HG02970 (cell line): Measurements from ENCODE around the gene ELFN1.

Experiments used
- ATAC-seq: cut with Tn5 transposase; IDR thresholded peaks from one replicate; pipeline ENCODE4 v1.9.1; 2021; ENCODE audit warnings: mild to moderate bottlenecking, moderate library complexity, moderate number of reproducible peaks; ENCODE audit not compliant: unreplicated experiment, low FRiP score

ELFN1 gene

GRCh38 chr7:1675036-1675671, 5.1 kb downstream of the ELFN1 start:
- ATAC-seq, result no peak

- ATAC-seq, result no peak
Measured at GRCh38 chr7:1675673-1676549, 5.8 kb downstream of the ELFN1 start.

DNA sequence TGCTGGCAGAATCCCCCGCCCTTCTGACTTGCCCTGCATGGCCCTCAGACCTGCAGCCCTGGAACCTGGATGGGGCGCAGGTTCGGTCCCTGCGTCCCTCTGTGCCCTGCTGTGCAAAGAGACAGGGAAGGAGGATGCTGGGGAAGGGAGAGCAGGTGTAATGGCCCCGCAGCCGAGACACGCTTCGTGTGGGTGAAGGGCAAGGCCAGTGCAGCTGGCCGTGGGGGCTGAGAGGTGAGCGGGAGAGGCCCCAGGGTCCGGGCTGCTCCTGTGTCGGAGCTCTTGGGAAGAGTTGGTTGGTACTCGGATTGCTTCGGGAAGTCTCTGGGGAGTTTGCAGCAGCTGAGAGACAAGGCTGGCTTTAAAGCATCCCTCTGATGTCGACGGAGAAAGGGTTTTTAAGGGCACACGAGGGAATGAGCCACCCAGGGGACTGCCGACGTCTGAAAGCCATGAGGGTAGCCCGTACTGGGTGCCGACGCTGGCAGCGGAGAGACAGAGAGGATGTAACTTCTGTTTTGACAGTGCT, 6.5 kb downstream of the ELFN1 start:
- no peak for ATAC-seq

DNA sequence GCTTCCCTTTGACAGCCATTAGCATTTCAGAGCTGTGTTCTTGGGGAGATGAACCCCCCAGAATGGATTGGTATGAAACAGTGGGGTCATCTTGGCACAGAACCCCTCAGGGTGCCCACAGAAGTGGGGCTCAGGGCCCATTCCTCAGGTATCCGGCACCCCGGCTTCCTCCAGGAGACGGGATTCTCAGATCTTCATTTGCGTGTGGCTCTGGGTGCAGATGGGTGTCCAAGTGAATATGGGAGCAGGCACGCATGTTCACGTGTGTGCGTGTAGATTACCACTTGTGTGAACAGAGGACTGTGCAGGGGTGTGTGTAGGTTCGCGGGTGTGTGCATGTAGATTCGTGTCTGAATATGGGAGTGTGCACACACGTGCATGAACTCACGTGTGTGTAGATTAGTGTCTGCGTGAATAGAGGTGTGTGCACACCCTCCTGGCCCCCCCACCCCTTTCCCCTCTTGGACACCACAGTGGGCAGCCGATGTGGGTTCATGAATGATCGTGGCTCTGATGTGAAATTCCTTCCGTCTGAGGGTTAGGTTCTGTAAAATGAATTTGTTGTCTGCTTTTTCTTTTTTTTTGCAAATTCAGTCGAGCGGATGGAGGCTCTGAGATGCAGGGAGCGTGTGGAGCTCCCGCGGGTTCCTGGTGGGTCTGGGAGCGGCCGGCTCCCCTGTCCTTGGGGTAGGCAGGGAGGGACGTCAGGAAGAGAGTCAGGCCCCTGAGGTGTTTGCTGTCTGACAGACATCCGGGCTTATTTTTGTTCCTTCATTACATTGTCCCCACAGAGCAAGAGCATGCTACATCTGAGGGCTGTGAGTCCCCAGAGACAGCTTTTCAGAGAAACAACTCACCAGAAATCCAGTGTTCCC, 7.4 kb downstream of the ELFN1 start:
- no peak for ATAC-seq

- no peak for ATAC-seq
Measured at GRCh38 chr7:1678081-1678543, 8.0 kb downstream of the ELFN1 start.

DNA sequence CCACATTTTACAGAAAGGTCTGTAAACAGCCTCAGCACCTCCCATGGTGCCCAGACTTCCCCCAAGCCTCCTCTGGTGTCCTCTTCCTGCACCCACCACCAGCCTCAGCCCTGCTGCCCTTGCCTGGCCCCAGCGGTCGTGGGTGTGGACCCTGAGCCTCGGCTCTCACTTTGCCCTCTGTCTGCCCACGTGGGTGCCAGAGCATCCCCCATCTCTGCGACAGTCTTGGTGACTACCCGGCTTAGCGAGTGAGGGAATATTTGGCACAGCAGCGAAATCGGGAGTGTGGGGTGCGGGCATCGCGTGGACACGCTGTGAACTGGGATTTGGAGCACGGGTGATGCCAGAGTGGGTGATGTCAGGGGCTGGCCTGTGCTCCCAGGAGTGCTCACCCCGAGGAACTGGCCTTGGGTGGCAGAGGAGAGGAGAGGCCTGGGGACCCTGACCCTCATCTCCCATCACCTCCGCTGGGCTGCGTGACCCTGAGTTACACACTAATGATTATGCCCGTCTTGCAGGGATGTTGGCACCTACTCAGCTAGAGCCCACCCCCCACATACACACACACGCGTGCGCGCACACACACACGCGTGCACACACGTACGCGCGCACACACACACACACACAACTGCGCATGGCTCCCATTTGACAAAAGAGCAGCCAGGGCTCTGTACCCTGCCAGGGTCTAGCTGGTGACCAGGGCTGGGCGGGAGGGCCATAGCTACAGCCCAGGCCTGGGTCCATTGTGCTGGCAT, 8.7 kb downstream of the ELFN1 start:
- ATAC-seq, result no peak

- ATAC-seq, result no peak
Measured at GRCh38 chr7:1679326-1679965, 9.4 kb downstream of the ELFN1 start.

DNA sequence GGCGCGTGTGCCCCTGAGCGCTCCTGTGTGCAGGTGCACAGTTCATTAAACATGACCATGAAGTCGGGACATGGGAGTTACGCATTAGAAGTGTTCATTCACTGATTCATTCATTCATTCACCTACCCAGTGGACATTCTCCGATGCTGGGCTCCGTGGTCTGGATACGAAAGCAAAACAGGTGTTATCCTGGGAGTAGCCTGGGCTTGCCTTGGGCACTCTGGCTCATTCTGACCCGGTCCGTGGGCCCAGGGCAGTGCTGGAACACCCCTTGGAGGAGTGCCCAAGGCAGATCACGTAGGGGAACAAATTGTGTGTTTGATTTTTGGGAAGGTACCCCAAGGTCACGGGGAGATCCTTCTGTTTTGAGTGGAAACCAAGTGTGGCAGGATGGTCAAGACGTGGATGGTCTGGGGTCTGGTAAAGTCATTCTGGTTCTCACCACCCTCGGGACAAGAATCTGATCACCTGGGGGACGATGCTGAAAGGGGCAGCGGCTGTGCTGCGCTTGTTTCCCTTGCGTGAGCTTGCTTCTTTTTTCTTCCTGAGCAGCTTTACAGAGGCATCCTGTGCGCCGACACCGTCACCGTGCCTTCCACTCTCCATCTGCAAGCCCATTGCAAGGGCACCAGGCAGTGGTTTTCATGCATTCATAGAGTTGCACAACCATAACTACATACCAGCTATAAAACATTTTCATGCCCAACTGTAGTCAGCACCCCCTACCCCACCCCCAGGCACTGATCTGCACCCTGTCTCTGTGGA, 10.1 kb downstream of the ELFN1 start:
- ATAC-seq, result no peak

- no peak for ATAC-seq
Measured at GRCh38 chr7:1681581-1681980, 11.5 kb downstream of the ELFN1 start.

- no peak for ATAC-seq
Measured at GRCh38 chr7:1685000-1685624, 15.0 kb downstream of the ELFN1 start.

DNA sequence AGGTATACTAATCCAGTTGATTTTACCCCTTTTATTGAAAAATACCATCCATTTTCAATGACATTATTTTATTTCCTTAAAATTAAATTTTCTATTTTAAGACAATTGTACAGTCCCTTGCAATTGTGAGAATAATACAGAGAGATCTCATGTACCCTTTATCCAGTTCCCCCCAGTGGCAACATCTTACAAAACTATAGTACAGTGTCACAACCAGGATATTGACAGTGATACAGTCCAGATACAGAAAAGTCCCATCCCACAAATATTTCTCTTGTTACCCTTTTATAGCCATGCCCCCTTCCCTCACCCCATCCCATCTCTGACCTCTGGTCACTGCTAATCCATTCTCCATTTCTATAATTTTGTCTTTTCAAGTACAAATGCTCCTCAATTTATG, 18.5 kb downstream of the ELFN1 start:
- no peak for ATAC-seq

GRCh38 chr7:1689311-1689710, 19.2 kb downstream of the ELFN1 start:
- ATAC-seq, result no peak

GRCh38 chr7:1690359-1690958, 20.4 kb downstream of the ELFN1 start:
- no peak for ATAC-seq

DNA sequence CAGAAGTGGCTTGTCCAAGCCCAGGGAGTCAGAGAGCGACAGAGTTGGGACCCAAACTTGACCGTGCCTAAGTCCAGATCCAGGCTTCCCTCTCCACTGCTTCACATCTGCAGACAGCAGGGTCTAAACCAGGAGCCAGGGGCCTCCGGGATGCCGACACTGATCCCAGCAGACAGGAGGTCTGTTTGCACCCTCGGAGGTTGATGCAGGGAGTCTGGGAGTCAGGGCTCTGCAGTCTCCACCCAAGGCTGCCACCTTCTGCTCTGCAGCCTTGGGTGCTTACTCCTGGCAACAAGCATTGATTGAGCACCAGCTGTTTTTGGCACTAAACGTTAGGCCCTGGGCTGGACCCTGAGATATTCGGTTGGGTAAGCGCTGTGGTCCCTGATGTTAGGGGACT, 21.0 kb downstream of the ELFN1 start:
- no peak for ATAC-seq

GRCh38 chr7:1691601-1692514, 21.8 kb downstream of the ELFN1 start:
- no peak for ATAC-seq

DNA sequence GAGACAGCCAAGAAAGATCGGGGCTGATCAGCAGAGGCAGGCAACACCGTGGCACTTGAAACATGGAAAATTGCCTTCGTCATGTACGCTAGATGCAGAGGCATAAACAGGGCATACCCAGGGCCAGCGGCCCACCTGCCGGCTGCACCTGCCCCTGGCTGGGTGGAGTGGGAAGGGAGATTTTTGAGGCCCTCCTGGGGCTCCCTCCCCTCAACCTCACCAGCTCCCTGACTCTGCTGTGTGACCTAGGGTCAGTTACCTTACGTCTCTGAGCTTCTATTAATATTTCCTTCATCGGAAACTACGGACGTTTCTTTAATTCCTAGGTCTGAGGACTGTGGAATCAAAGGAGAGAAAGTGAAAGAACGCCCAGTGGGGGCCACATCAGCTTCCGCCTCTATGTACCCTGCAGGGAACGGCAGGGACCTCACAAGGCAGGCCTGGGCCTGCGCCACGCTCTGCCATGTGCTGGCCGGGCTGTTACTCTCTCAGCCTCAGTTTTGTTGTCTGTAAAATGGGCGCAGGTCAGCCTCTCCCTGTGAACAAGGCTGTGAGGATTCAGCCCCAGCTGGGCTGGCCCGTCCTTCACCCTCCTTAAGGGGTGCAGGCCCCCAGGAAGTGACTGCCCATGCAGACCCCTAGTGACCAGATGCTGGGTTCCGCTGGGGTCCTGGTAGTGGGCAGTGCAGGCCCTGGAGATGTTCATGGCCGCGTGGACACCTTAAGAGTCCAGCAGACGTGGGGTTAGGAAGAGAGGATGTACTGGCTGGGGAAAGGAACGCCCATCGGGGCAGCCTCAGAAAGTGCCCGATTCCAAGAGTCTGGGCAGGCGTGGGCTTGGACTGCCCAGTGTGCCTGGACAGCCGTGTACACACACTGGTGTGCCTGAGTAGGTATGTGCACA, 22.7 kb downstream of the ELFN1 start:
- no peak for ATAC-seq
